Small intestine (tissue), 7 donors: ENCODE measurements around the gene PRRC2C. TPM values are rescaled to one million over a fixed set of nuclear protein-coding genes. Genes with fewer than 3 reads are reported as not detected.

ENCODE experiments used
- DNase-seq, 2 donors: peaks; one replicate each; pipeline versions ENCODE4 v3.0.0 to v3.0.0-alpha.2; 2013
- FAIRE-seq: peaks from 2 replicates; lab custom pipeline; 2012; peaks lifted over from hg19 to GRCh38; lab: Jason Lieb, UNC
- H3K27ac ChIP-seq, 3 donors: one replicate each; pipeline ENCODE4 v1.5.1; 2013; ENCODE audit warnings: low read length in 2 of 3, mild to moderate bottlenecking in 2 of 3, control low read depth in 1 of 3, inconsistent platforms in 1 of 3, low read depth in 1 of 3, moderate library complexity in 1 of 3
- H3K27me3 ChIP-seq, 3 donors: one replicate each; pipeline ENCODE4 v1.6.1; 2013; ENCODE audit warnings: low read length in 3 of 3, inconsistent platforms in 1 of 3; ENCODE audit not compliant: control insufficient read depth in 3 of 3, insufficient read depth in 3 of 3
- H3K36me3 ChIP-seq, 3 donors: one replicate each; pipeline ENCODE4 v1.6.1; 2013; ENCODE audit warnings: low read length in 3 of 3, inconsistent platforms in 1 of 3, low read depth in 1 of 3, mild to moderate bottlenecking in 1 of 3, moderate library complexity in 1 of 3; ENCODE audit not compliant: control insufficient read depth in 3 of 3, insufficient read depth in 2 of 3
- H3K4me1 ChIP-seq, 3 donors: one replicate each; pipeline ENCODE4 v1.6.1; 2013; ENCODE audit warnings: low read length in 2 of 3, inconsistent platforms in 1 of 3, low read depth in 1 of 3, mild to moderate bottlenecking in 1 of 3, moderate library complexity in 1 of 3; ENCODE audit not compliant: control insufficient read depth in 3 of 3, insufficient read depth in 2 of 3
- H3K4me3 ChIP-seq, 3 donors: one replicate each; pipeline ENCODE4 v1.5.1; 2013; ENCODE audit warnings: low read length in 3 of 3, control low read depth in 1 of 3, inconsistent platforms in 1 of 3, low read depth in 1 of 3, mild to moderate bottlenecking in 1 of 3, moderate library complexity in 1 of 3
- H3K9me3 ChIP-seq, 2 donors: one replicate each; pipeline ENCODE4 v1.6.1; 2013; ENCODE audit warnings: low read depth in 1 of 2, low read length in 1 of 2; ENCODE audit not compliant: control insufficient read depth in 2 of 2, insufficient read depth in 1 of 2
- WGBS, 3 donors: extraction: QIAGEN DNeasy Blood & Tissue Kit; methylation state at CpG; one replicate each; pipeline ENCODE4 v1.1.7; 2013; 5-methylcytosine and 5-hydroxymethylcytosine counted together
- polyA plus RNA-seq, 4 donors: library from polyadenylated mRNA; stranded (reverse) in 3 of 4; unstranded in 1 of 4; fragments of 200-250 nt in 3 of 4; fragments of 120-200 nt in 1 of 4; gene quantifications; one replicate each; pipeline versions ENCODE4 v1.2.1 to v1.2.3, GENCODE V29; 2013
- donor health status: healthy with polysubstance abuse.
- donor health status: control.
- donor health status: control.
- donor health status: Bipolar disorder and iron deficiency.
- donor health status: healthy.

PRRC2C gene
- polyA plus RNA-seq, 4 donors: 37.4 to 221 (median 112) TPM

DNA sequence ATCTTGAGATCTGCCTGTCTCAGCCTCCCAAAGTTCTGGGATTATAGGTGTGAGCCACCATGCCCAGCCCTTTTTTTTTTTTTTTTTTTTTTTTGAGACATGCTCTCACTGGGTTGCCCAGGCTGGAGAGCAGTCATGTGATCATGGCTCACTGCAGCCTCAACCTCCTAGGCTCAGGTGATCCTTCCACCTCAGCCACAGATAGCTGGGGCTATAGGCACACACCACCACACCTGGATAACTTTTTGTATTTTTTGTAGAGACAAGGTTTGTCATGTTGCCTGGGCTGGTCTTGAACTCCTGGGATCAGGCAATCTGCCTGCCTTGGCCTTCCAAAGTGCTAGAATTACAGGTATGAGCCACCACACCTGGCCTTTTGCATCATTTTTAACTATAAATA lies 17.7 kb upstream of the PRRC2C start:
- H3K9me3 ChIP-seq: no peaks in the 10 kb centered on the region
- no peak for FAIRE-seq

DNA sequence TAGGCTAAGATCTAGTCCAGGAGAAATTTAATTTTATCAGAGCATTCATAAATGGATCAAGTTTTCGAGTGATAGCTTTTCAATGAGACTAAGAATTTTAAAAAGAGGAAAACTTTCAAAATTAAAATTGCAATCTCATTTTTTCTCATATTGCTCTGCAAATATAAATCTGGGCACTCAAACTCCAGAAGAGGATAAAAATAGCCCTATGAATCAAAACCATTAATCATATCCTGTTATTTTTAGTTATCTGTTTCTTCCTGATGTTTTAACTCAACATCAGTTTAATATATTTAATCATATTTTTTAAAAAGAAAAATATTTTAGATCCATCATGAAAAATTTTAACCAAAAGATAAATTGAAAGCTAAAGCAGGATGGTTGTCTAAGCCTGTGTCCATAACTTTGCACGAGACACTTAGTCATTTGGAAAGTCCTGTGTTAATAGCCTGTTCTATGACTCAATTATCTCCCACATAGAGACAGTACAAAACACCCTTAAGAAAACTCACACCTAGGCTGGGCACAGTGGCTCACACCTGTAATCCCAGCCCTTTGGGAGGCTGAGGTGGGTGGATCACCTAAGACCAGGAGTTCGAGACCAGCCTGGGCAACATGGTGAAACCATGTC lies 17.1 kb upstream of the PRRC2C start:
- Histone ChIP-seq H3K4me3 (no peak overlapping the region), H3K9me3 (no peaks in the 10 kb centered on the region), H3K4me1 (no peaks in the 10 kb centered on the region), H3K27me3 (no peaks in the 10 kb centered on the region), H3K27ac (no peak overlapping the region), H3K36me3 (no peaks in the 10 kb centered on the region)
- 66 to 78% (median 76%) methylated on average over 3 of the region's 3 CpGs for WGBS, 3 donors
- FAIRE-seq: peak; percentile 15
- no peak for DNase-seq

More for the DNA sequence above, 17.7 kb upstream of the PRRC2C start:
- H3K4me3 ChIP-seq: no peak overlapping the region
- H3K27ac ChIP-seq: no peak overlapping the region
- DNase-seq: no peak
- H3K36me3 ChIP-seq: no peaks in the 10 kb centered on the region
- no peaks in the 10 kb centered on the region for H3K27me3 ChIP-seq
- no peaks in the 10 kb centered on the region for H3K4me1 ChIP-seq

DNA sequence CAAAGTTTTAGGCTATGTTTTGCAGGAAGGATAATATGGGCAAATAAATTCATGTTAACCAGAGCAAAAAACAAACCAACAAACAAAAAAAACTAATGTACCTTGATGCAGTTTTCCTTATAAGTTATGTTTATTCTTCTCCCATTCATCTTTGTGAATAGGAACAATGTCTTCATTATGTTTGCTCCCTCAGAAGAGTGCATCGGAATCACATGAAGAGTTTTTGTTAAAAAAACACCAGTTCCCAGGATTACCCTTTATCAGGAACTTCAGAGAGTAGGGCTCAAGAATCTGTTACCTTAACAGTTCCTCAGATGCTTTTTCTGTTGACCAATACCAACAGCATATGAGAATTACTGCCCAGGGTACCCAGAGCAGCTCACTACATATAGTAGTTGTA lies 14.6 kb upstream of the PRRC2C start:
- no peaks in the 10 kb centered on the region for H3K4me1 ChIP-seq
- WGBS, 3 donors: 74 to 89% (median 84%) methylated on average over 1 of the region's 1 CpG
- DNase-seq (no peak), FAIRE-seq (no peak)
- H3K27ac ChIP-seq: no peak overlapping the region
- no peaks in the 10 kb centered on the region for H3K27me3 ChIP-seq
- no peaks in the 10 kb centered on the region for H3K9me3 ChIP-seq
- no peak overlapping the region for H3K4me3 ChIP-seq
- no peaks in the 10 kb centered on the region for H3K36me3 ChIP-seq

DNA sequence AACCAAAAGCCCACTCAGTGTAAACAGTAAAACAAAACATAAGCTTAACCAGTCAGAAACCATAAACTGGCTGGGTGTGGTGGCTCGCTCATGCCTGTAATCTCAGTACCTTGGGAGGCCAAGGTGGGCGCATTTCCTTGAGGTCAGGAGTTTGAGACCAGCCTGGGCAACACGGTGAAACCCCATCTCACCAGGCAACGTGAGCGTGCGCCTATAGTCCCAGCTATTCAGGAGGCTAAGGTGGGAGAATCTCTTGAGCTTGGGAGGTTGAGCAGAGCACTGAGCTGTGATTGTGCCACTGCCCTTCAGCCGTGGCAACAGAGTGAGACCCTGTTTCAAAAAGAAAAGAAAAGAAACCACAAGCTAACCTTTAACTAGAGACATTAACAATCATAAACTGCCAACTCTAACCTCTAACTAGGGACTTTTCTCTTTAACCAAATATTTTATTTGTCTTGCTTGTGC lies 13.1 kb upstream of the PRRC2C start:
- H3K27ac ChIP-seq: no peak overlapping the region
- DNase-seq: no peak
- no peak overlapping the region for H3K4me3 ChIP-seq
- H3K4me1 ChIP-seq: no peaks in the 10 kb centered on the region
- no peak for FAIRE-seq
- no peaks in the 10 kb centered on the region for H3K36me3 ChIP-seq
- H3K9me3 ChIP-seq: no peaks in the 10 kb centered on the region
- H3K27me3 ChIP-seq: no peaks in the 10 kb centered on the region
- 84 to 91% (median 87%) methylated on average over 7 of the region's 7 CpGs for WGBS, 3 donors

DNA sequence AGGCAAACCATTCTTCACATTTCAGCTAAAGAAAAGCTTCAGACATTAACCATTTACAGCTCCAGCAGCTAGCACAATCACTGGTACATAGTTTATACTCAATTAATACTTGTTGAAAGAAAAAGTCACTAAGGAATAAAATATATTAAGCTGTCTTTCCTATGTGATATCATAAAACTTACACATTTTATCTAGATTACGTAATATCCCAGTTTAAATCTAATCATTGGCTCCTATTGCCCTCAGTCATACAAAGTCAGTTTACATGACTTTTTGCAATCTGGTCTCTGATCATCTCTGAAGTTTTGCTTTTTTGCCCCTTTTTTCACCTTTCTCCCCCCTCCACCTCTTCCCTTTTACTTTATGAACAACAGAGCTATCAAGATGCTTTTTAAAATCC lies 8.5 kb upstream of the PRRC2C start:
- Histone ChIP-seq H3K27me3 (no peaks in the 10 kb centered on the region), H3K27ac (no peak overlapping the region), H3K9me3 (no peaks in the 10 kb centered on the region), H3K36me3 (no peaks in the 10 kb centered on the region), H3K4me3 (no peak overlapping the region), H3K4me1 (no peaks in the 10 kb centered on the region)
- no peak for DNase-seq
- WGBS, 3 donors: 56 to 91% (median 81%) methylated on average over 1 of the region's 1 CpG
- FAIRE-seq: no peak

- no peak overlapping the region for H3K4me3 ChIP-seq
- FAIRE-seq (no peak), DNase-seq (no peak)
- no peak overlapping the region for H3K27ac ChIP-seq
- WGBS, 3 donors: 84 to 100% (median 94%) methylated on average over 1 of the region's 1 CpG
- H3K4me1 ChIP-seq: no peaks in the 10 kb centered on the region
- H3K27me3 ChIP-seq: no peaks in the 10 kb centered on the region
- no peaks in the 10 kb centered on the region for H3K36me3 ChIP-seq
- no peaks in the 10 kb centered on the region for H3K9me3 ChIP-seq
These were observed 7.5 kb upstream of the PRRC2C start for GRCh38 chr1:171477804-171478203.

DNA sequence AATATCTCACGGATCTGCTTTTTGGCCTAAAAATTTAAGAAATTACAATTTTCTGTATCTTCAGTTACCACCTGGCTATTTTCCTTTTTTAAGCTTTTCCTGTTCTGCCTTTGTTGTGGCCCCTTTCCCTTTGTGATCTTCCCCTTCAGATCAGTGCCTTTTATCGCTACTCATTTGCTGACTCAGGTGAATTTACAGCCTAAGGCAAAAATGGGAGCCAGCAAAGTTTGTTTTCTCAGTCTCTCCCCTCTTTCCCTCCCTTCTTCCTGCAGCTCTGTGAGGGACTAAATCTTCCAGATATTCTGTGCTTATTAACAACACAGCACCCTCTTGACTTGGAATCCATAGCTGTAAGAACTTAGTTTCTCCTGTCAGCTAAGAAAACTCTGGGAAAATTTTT lies 5.3 kb upstream of the PRRC2C start:
- H3K4me1 ChIP-seq: no peaks in the 10 kb centered on the region
- H3K36me3 ChIP-seq: no peaks in the 10 kb centered on the region
- FAIRE-seq (no peak), DNase-seq (no peak)
- H3K9me3 ChIP-seq: no peaks in the 10 kb centered on the region
- H3K27me3 ChIP-seq: no peaks in the 10 kb centered on the region
- H3K4me3 ChIP-seq: no peak overlapping the region
- H3K27ac ChIP-seq: no peak overlapping the region
- 69 to 88% (median 82%) methylated on average over 2 of the region's 2 CpGs for WGBS, 3 donors

DNA sequence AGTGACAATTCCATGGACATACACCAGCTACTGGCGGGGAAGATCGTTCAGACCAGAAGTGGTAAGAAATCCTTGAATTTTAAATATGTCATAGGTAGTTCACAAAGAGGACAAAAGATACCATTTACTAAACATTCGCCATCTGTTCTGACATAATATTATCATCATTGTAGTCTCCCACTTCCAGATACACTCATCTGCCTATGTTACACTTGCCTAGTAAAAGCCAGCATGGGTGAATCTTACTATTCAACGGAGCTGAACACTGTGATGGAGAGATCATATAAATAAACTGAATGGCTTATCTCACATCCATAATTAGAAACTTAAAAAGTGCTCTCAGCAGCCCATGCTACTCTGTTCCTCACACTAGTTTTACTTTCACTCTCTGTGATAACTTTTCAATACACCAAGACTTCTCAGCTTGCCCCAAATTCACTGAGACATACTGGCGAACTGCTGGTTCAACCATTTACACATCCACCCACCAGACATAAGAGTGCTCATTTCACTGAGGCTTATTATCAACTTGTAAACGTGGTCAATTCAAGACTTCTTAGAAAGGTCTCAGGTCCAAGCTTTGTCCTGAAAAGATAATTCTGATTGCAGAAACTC lies 463 bp upstream of the PRRC2C start:
- peaks cover 0 to 2% (median 0%) of the 10 kb centered on the region in 3 donors for H3K36me3 ChIP-seq
- H3K4me3 ChIP-seq: peak overlapping the region in 2 of 3 donors; percentile 90 to 98
- peaks cover 3 to 12% (median 5%) of the 10 kb centered on the region in 3 donors for H3K4me1 ChIP-seq
- WGBS, 3 donors: 10 to 24% (median 13%) methylated on average over 6 of the region's 6 CpGs
- DNase-seq (no peak), FAIRE-seq (no peak)
- peak overlapping the region; percentile 95 to 100 (median 99) for H3K27ac ChIP-seq
- H3K9me3 ChIP-seq: no peaks in the 10 kb centered on the region
- no peaks in the 10 kb centered on the region for H3K27me3 ChIP-seq
